Mesenchymal stem cell (in vitro differentiated cells and primary cell): ENCODE measurements around the gene C3orf20.

Source experiments
- DNase-seq: peaks from one replicate; pipeline ENCODE4 v3.0.0-alpha.2; 2013
- H2AFZ ChIP-seq: one replicate; pipeline ENCODE4 v1.6.1; 2013; ENCODE audit warnings: low read depth, mild to moderate bottlenecking, control low read depth, inconsistent platforms, low read length, moderate library complexity
- H2AK5ac ChIP-seq: 2 replicates; pipeline ENCODE4 v1.6.1; 2013; ENCODE audit warnings: low read length, moderate library complexity, mild to moderate bottlenecking, inconsistent platforms; ENCODE audit not compliant: severe bottlenecking
- H2BK120ac ChIP-seq: one replicate; pipeline ENCODE4 v1.6.1; 2013; ENCODE audit warnings: low read depth, mild to moderate bottlenecking, inconsistent platforms, low read length, moderate library complexity
- H2BK12ac ChIP-seq, 2 experiments: one replicate each; pipeline ENCODE4 v1.6.1; 2013; ENCODE audit warnings: inconsistent platforms in 2 of 2, low read length in 2 of 2, mild to moderate bottlenecking in 2 of 2, moderate library complexity in 2 of 2, control low read depth in 1 of 2
- H2BK15ac ChIP-seq: one replicate; pipeline ENCODE4 v1.6.1; 2013; ENCODE audit warnings: mild to moderate bottlenecking, low read depth, inconsistent platforms; ENCODE audit not compliant: poor library complexity, severe bottlenecking
- H2BK5ac ChIP-seq: 2 replicates; pipeline ENCODE4 v1.6.1; 2013; ENCODE audit warnings: low read depth, mild to moderate bottlenecking, low read length, control low read depth, inconsistent platforms; ENCODE audit not compliant: poor library complexity, severe bottlenecking
- H3K14ac ChIP-seq, 2 experiments: one replicate each; pipeline ENCODE4 v1.6.1; 2013; ENCODE audit warnings: inconsistent platforms in 2 of 2, low read length in 2 of 2, control low read depth in 1 of 2, mild to moderate bottlenecking in 1 of 2, moderate library complexity in 1 of 2
- H3K18ac ChIP-seq, 2 experiments: one replicate each; pipeline ENCODE4 v1.6.1; 2013; ENCODE audit warnings: inconsistent platforms in 2 of 2, low read length in 2 of 2, control low read depth in 1 of 2, low read depth in 1 of 2, mild to moderate bottlenecking in 1 of 2
- H3K23ac ChIP-seq, 2 experiments: one replicate each; pipeline ENCODE4 v1.6.1; 2013; ENCODE audit warnings: inconsistent platforms in 2 of 2, low read length in 2 of 2, mild to moderate bottlenecking in 2 of 2, moderate library complexity in 2 of 2, control low read depth in 1 of 2
- H3K27ac ChIP-seq: 2 replicates; pipeline ENCODE4 v1.5.1; 2013; ENCODE audit warnings: mild to moderate bottlenecking, moderate library complexity, low read length, control low read depth, inconsistent platforms; ENCODE audit not compliant: poor library complexity, severe bottlenecking
- H3K27me3 ChIP-seq, 2 experiments: 2 replicates each; pipeline versions ENCODE4 v1.6.1 to v1.7.0; 2013; ENCODE audit warnings: low read length in 2 of 2, mild to moderate bottlenecking in 2 of 2, moderate library complexity in 2 of 2, control low read depth in 1 of 2, inconsistent platforms in 1 of 2; ENCODE audit not compliant: control insufficient read depth in 1 of 2, insufficient read depth in 1 of 2
- H3K36me3 ChIP-seq, 2 experiments: 2 replicates each; pipeline versions ENCODE4 v1.6.1 to v1.7.0; 2013; ENCODE audit warnings: low read length in 2 of 2, control low read depth in 1 of 2, inconsistent platforms in 1 of 2, low read depth in 1 of 2, mild to moderate bottlenecking in 1 of 2; ENCODE audit not compliant: insufficient read depth in 2 of 2, control insufficient read depth in 1 of 2
- H3K4ac ChIP-seq, 2 experiments: one replicate each; pipeline ENCODE4 v1.6.1; 2013; ENCODE audit warnings: inconsistent platforms in 2 of 2, low read length in 2 of 2, mild to moderate bottlenecking in 2 of 2, moderate library complexity in 2 of 2, control low read depth in 1 of 2, low read depth in 1 of 2
- H3K4me1 ChIP-seq: 2 replicates; pipeline ENCODE4 v1.6.1; 2013; ENCODE audit warnings: low read depth, low read length, control low read depth; ENCODE audit not compliant: control insufficient read depth, insufficient read depth
- H3K4me2 ChIP-seq: 2 replicates; pipeline ENCODE4 v1.6.1; 2013; ENCODE audit warnings: low read length, mild to moderate bottlenecking, inconsistent platforms; ENCODE audit not compliant: poor library complexity, severe bottlenecking
- H3K4me3 ChIP-seq, 2 experiments: 2 replicates each; pipeline versions ENCODE4 v1.5.1 to v1.7.0; 2013; ENCODE audit warnings: low read length in 2 of 2, mild to moderate bottlenecking in 2 of 2, control low read depth in 1 of 2, low read depth in 1 of 2; ENCODE audit not compliant: insufficient read depth in 1 of 2
- H3K79me1 ChIP-seq: replicated peaks from 2 replicates; pipeline ENCODE4 v1.6.1; 2013; ENCODE audit warnings: mild to moderate bottlenecking, control low read depth, low read length, inconsistent platforms; ENCODE audit not compliant: poor library complexity, severe bottlenecking
- H3K9ac ChIP-seq: 2 replicates; pipeline ENCODE4 v1.7.0; 2013; ENCODE audit warnings: mild to moderate bottlenecking, low read length, moderate library complexity
- H3K9me3 ChIP-seq: 2 replicates; pipeline ENCODE4 v1.7.0; 2013; ENCODE audit warnings: mild to moderate bottlenecking, low read length; ENCODE audit not compliant: control insufficient read depth
- H4K8ac ChIP-seq: one replicate; pipeline ENCODE4 v1.6.1; 2013; ENCODE audit warnings: inconsistent platforms, mild to moderate bottlenecking, low read length, moderate library complexity
- H4K91ac ChIP-seq: one replicate; pipeline ENCODE4 v1.6.1; 2013; ENCODE audit warnings: mild to moderate bottlenecking, low read length, inconsistent platforms
- WGBS: methylation state at CpG from one replicate; pipeline ENCODE4 v1.1.7; 2013; ENCODE audit warnings: mixed read lengths; 5-methylcytosine and 5-hydroxymethylcytosine counted together

The C3orf20 gene

DNA sequence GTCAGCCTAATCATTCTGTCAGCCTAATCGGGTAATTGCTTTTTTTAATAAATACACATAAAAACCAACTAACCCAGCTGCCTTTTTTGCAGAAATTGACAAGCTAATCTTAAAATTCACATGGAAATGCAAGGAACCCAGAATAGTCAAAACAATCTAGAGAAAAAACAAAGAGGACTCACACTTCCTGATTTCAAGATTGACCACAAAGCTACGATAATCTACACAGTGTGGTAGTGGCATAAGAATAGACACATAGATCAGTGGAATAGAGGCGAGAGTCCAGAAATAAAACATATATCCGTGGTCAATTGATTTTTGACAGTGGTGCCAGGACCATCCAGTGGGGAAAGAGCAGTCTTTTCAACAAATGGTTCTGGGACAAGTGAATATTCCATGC, 2.4 kb upstream of the C3orf20 start:
- Histone ChIP-seq H3K4me1 (no peaks in the 10 kb centered on the region), H3K4ac (no peak overlapping the region), H3K27ac (no peak overlapping the region), H3K9me3 (no peaks in the 10 kb centered on the region), H4K91ac (no peak overlapping the region), H4K8ac (no peak overlapping the region), H2AK5ac (no peak overlapping the region), H3K36me3 (peaks cover 27 to 62% of the 10 kb centered on the region in 2 experiments), H3K18ac (no peak overlapping the region), H2BK15ac (no peak overlapping the region), H2BK5ac (no peak overlapping the region), H3K23ac (no peak overlapping the region), H2AFZ (no peak overlapping the region), H2BK120ac (no peak overlapping the region), H3K4me3 (no peak overlapping the region), H3K4me2 (no peak overlapping the region), H3K27me3 (no peaks in the 10 kb centered on the region), H3K79me1 (peaks cover 10% of the 10 kb centered on the region), H3K14ac (no peak overlapping the region), H2BK12ac (no peak overlapping the region), H3K9ac (no peak overlapping the region)
- WGBS = 96% methylated on average over 4 of the region's 4 CpGs
- no peak for DNase-seq

DNA sequence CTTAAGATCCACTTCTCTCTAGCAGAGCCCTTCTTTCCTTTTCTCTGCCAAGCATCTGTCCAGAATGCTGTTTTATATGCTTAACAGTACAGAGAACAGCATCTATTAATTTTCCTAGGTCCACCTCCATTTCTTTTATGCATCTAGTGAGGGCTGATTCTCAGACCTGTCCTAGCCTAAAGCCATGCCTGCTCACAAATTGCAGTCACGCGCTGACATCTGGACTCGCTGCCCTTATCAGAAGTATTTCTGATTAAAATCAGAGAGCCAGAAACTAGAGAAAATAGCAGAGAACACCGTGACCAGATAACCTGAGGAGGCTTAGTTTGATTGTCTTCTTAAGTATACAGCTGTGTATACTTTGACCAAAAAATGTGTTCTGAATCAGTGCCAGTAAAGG, 1.9 kb downstream of the C3orf20 start:
- Histone ChIP-seq H3K4ac (no peak overlapping the region), H2AK5ac (no peak overlapping the region), H2BK5ac (no peak overlapping the region), H3K79me1 (peaks cover 6% of the 10 kb centered on the region), H3K4me3 (no peak overlapping the region), H3K4me2 (no peak overlapping the region), H2AFZ (no peak overlapping the region), H3K14ac (no peak overlapping the region), H4K91ac (no peak overlapping the region), H2BK12ac (no peak overlapping the region), H3K9me3 (peaks cover 5% of the 10 kb centered on the region), H3K27ac (no peak overlapping the region), H3K23ac (no peak overlapping the region), H2BK120ac (no peak overlapping the region), H3K9ac (no peak overlapping the region), H3K4me1 (no peaks in the 10 kb centered on the region), H3K27me3 (no peaks in the 10 kb centered on the region), H3K36me3 (peaks cover 9 to 19% of the 10 kb centered on the region in 2 experiments), H2BK15ac (no peak overlapping the region), H3K18ac (no peak overlapping the region), H4K8ac (no peak overlapping the region)
- 89% methylated on average over 4 of the region's 4 CpGs for WGBS
- DNase-seq = no peak

DNA sequence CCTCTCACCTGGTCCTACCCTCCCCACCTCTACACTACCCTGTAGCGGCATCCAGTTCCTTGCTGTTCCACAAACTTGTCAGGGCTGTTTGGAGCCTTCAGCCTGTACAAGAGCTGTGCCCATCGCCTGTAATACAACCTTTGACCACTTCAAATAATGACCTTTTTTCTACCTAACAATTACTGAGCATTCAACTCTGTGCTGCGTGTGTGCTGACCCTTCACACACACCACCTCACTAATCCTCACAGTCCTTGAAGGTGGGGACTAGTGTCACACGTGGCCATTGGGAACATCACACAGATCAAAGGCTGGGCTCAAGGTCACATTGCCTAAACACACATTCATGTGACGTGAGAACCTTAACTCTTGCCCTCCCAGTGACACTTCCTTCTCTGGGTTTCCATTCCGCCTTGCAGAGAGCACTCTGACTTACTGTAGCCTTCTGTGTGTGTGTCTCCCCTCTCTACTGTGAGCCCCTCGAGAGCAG, 3.1 kb downstream of the C3orf20 start:
- H3K4me1 ChIP-seq = no peaks in the 10 kb centered on the region
- no peak overlapping the region for H2BK15ac ChIP-seq
- H2AK5ac ChIP-seq = no peak overlapping the region
- H3K4ac ChIP-seq = no peak overlapping the region
- H3K14ac ChIP-seq = no peak overlapping the region
- H2AFZ ChIP-seq = no peak overlapping the region
- no peaks in the 10 kb centered on the region for H3K27me3 ChIP-seq
- no peak overlapping the region for H2BK12ac ChIP-seq
- no peak overlapping the region for H3K27ac ChIP-seq
- peak overlapping the region; percentile 3 for H4K91ac ChIP-seq
- H2BK5ac ChIP-seq = no peak overlapping the region
- H3K4me2 ChIP-seq = no peak overlapping the region
- no peak overlapping the region for H3K23ac ChIP-seq
- DNase-seq = no peak
- no peak overlapping the region for H3K4me3 ChIP-seq
- H3K18ac ChIP-seq = no peak overlapping the region
- H3K79me1 ChIP-seq = peaks cover 6% of the 10 kb centered on the region
- no peak overlapping the region for H2BK120ac ChIP-seq
- no peak overlapping the region for H3K9ac ChIP-seq
- WGBS = 69% methylated on average over 7 of the region's 7 CpGs
- peaks cover 5 to 10% of the 10 kb centered on the region in 2 experiments for H3K36me3 ChIP-seq
- peaks cover 5% of the 10 kb centered on the region for H3K9me3 ChIP-seq
- no peak overlapping the region for H4K8ac ChIP-seq

DNA sequence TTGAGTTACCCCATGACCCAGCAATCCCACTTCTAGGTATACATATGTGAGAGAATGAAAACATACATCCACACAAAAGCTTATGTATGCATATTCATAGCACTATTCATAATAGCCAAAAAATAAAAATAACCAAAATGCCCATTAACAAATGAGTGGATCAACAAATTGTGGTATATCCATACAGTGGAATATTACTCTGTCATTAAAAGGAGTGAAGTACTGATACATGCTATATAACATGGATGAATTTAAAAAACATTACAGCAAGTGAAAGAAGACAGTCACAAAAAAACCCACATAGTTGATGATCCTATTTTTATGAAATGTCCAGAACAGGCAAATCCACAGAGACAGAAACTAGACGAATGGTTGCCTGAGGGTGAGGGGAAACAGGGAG, 5.2 kb downstream of the C3orf20 start:
- Histone ChIP-seq H3K4ac (no peak overlapping the region), H2BK120ac (no peak overlapping the region), H2BK5ac (no peak overlapping the region), H3K23ac (no peak overlapping the region), H3K27me3 (no peaks in the 10 kb centered on the region), H3K27ac (no peak overlapping the region), H3K18ac (no peak overlapping the region), H3K4me2 (no peak overlapping the region), H3K9ac (no peak overlapping the region), H3K36me3 (peaks cover 2 to 5% of the 10 kb centered on the region in 2 experiments), H3K9me3 (peaks cover 5% of the 10 kb centered on the region), H3K14ac (no peak overlapping the region), H2BK15ac (no peak overlapping the region), H3K79me1 (peaks cover 3% of the 10 kb centered on the region), H2AK5ac (no peak overlapping the region), H4K91ac (no peak overlapping the region), H2BK12ac (no peak overlapping the region), H2AFZ (no peak overlapping the region), H3K4me1 (no peaks in the 10 kb centered on the region), H4K8ac (no peak overlapping the region), H3K4me3 (no peak overlapping the region)
- WGBS = 100% methylated on average over 1 of the region's 1 CpG
- DNase-seq = no peak
